Stimulated activated CD4-positive, alpha-beta T cell treated with anti-CD3 and anti-CD28 coated beads, Interleukin-12 subunit alpha, Interleukin-12 subunit beta, amount 100 ng/mL, for 4 hours (primary cell): ENCODE results near the gene ZNF35.
"Not testable (repeated sequence)": the region's sequence is repeated elsewhere in the genome, so short reads cannot be mapped to it uniquely, and the experiment has no call there.

ENCODE experiments used
- DNase-seq: peaks from one replicate; pipeline ENCODE4 v3.0.0-alpha.2; 2020

The ZNF35 gene

DNA sequence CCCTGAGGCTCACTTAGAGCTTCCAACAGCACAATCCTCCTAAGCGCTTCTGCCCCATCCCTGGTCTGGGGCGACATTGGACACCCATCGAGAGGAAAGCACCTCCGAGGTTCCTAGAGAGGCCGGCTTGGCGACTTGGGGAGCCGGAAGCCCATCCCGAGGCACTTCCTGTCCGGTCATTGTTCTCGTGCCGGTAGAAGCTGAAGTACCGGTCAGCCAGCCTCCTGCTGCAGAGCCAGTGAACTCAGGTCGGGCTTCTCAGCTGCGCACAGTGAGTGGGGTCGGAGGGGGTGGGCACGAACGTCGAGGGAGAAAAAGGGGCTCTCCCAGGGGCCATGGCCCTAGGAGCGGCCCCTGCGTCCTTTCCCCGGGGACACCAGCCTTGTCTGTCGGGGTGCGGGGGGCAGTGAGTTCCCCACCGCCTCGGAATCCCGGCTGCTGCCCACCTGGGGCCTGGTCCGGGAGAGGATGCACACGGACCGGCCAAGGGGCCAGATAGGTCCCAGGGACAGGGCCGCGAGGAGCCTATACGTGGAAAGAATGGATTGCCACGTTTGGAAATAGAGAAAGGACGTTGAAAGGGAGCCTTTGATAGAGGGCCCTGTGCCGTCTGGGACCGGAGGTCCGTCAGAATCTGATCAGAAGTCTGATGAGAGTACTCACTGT is at the start of gene ZNF35:
TSS of gene ZNF35 (plus strand) at position 169 of the 666 bp plus-strand sequence. CDS start 2,336 bp downstream, outside the sequence.
- peak; percentile 39 for DNase-seq

GRCh38 chr3:44601749-44602148 is 46.8 kb upstream of the ZNF35 start:
- DNase-seq = no peak

DNA sequence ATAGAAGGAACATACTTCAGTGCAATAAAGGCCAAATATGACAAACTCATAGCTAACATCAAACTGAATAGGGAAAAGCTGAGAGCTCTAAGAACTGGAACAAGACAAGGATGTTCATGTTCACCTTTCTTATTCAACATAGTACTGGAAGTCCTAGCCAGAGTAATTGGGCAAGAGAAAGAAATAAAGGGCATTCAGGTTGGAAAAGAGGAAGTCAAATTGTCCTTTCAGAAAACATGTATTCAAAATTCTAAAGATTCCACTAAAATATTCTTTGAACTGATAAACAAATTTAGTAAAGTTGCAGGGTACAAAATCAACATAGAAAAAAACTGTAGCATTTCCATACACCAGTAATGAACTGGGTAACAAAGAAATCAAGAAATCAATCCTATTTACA is 35.9 kb upstream of the ZNF35 start:
- no peak for DNase-seq

- peak; percentile 58 for DNase-seq
These were observed 23.6 kb upstream of the ZNF35 start, which contains the start of gene ZNF197 for GRCh38 chr3:44624749-44625480. TSS of gene ZNF197 (plus strand) at chr3:44625036. CDS start at chr3:44629155, 4,119 bp downstream.

GRCh38 chr3:44628716-44629115 is 19.8 kb upstream of the ZNF35 start:
- DNase-seq = no peak

- no peak for DNase-seq
These were observed 16.3 kb upstream of the ZNF35 start for GRCh38 chr3:44632193-44632592.

DNA sequence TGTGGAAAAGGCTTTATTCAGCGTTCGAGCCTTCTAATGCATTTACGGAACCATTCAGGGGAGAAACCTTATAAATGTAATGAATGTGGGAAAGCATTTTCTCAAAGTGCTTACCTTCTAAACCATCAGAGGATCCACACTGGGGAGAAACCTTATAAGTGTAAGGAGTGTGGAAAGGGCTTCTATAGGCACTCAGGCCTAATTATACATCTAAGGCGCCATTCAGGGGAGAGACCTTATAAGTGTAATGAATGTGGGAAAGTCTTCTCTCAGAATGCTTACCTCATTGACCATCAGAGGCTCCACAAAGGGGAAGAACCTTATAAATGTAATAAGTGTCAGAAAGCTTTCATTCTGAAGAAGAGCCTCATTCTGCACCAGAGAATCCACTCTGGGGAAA is 6.2 kb upstream of the ZNF35 start:
- no peak for DNase-seq

- no peak for DNase-seq
These were observed 5.5 kb upstream of the ZNF35 start for GRCh38 chr3:44643024-44643423.

GRCh38 chr3:44647771-44648170 is 761 bp upstream of the ZNF35 start:
- DNase-seq = no peak

GRCh38 chr3:44649709-44650108 is 1.2 kb downstream of the ZNF35 start:
- no peak for DNase-seq

DNA sequence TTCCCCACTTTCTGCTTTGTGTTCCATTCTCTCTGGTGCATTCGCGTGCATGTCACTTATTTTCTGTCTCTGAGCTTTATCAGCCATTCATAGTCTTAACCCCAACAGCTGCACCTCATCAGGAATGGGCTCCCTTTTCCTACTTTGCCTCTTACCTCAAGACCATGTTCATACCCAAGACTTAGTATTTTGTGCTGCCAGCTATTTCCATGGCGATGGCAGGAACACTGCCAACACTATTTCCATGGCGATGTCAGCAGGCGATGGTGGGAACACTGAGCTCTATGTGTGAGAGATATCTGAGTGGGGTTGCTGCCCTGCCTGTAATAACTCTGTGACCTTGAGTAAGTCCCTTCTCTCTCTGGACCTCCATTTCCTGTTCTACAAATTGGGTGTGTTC is 5.5 kb downstream of the ZNF35 start:
- no peak for DNase-seq

DNA sequence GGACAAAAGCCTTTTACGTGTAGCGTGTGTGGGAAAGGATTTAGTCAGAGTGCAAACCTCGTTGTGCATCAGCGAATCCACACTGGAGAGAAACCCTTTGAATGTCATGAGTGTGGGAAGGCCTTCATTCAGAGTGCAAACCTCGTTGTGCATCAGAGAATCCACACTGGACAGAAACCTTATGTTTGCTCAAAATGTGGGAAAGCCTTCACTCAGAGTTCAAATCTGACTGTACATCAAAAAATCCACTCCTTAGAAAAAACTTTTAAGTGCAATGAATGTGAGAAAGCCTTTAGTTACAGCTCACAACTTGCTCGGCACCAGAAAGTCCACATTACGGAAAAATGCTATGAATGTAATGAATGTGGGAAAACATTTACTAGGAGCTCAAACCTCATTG is 10.5 kb downstream of the ZNF35 start:
- DNase-seq = no peak

GRCh38 chr3:44659434-44659833 is 10.9 kb downstream of the ZNF35 start:
- DNase-seq = no peak

DNA sequence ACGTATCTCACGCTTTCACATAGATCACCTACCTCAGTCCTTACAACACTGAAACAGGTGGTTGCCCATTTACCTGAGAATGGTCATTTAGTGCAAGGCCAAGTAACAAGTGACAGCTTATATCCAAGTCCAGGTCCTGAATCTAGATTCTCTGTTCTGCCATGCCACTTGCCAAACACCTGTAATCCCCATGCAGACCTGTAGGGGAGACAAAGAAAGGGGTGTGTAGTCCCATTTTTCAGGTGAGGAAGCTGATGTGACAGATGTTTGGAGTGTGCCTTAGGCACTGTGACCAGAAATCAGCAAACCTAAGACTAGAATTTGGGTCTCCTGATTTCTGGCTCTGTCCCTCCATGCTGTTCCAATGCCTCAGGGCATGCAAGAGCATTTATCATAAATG is 12.7 kb downstream of the ZNF35 start:
- no peak for DNase-seq

GRCh38 chr3:44665173-44665572 is 16.6 kb downstream of the ZNF35 start:
- DNase-seq = no peak

GRCh38 chr3:44666346-44666745 is 17.8 kb downstream of the ZNF35 start:
- DNase-seq = no peak

DNA sequence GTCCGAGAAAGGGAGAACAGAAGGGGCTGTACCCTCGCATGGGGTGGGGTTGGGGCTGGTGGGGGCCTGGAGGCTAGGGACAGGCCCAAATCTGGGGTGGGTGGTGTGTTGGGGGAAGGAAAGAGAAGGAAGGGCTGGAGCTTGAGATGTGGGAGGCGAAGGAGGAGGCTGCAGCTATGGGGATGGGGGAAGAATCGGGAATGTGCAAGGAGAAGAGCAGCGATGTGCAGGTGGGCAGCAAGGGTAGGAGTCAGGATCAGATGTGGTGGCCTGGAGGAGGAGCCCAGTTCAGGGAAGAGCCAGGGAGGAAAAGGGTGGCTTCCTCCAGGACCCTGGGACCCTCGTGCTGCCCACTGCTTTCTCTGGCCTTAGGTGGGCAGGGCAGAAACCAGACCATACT is 21.2 kb downstream of the ZNF35 start:
- no peak for DNase-seq

GRCh38 chr3:44673466-44673865 is 24.9 kb downstream of the ZNF35 start:
- DNase-seq = not testable (repeated sequence)

- no peak for DNase-seq
These were observed 25.7 kb downstream of the ZNF35 start for GRCh38 chr3:44674211-44674610.

DNA sequence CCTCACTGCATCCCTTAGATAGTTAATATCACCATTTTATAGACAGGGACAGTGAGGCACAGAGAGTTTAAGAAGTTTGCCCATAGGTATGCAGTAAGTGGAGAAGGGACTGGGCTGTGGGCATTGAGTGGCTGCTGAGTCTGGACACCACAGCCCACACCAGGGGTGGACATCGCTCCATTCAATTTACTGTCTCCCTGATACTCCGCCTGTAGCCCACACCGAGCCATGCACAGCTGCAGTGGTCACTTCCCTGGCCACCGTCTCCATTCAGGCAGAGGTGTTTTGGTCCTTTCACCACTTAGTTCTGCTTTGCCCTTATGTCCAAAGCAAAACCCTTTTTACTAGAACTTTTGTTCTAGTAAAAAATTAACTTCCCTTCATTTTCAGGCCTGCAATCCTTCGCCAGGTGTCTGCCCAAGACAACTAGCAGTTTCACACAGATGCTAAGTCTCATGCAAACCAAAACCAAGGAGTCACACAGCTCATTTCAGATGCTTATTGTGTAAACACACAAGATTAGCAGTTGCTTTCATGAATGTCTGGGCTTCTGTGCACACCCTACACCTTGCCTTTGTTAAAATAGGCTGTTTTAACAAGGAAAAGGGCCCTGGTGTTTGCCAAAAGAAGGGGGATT is 30.1 kb downstream of the ZNF35 start:
- DNase-seq = no peak

- no peak for DNase-seq
These were observed 32.5 kb downstream of the ZNF35 start for GRCh38 chr3:44680921-44681455.

- DNase-seq = no peak
These were observed 33.8 kb downstream of the ZNF35 start for GRCh38 chr3:44682182-44682896.
